HuH-7 (cell line): ENCODE measurements around the gene FNDC3A.
"Not testable (repeated sequence)": the region's sequence is repeated elsewhere in the genome, so short reads cannot be mapped to it uniquely, and the experiment has no call there.

ENCODE experiments used
- DNase-seq: peaks from one replicate; pipeline ENCODE4 v3.0.0; 2011; ENCODE audit warnings: low spot score

FNDC3A gene

DNA sequence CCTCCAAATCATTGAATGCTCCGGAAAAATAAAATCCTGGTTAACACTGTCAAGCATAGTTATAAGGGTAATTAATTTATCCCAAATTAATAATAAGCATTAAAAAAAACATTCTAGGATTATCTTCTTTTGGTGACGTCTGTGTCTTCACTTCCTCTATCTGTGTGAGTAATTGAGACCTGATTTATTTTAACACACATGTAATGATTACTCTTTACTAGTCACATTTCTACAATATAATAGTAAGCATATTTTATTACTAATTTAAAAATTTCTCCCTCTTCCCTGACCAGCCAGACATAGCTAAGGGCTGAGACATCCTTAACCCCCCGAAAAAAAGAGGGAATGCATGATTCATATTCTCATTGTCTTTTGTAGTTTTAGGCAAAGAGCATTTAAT lies 2.3 kb downstream of the FNDC3A start:
- no peak for DNase-seq

DNA sequence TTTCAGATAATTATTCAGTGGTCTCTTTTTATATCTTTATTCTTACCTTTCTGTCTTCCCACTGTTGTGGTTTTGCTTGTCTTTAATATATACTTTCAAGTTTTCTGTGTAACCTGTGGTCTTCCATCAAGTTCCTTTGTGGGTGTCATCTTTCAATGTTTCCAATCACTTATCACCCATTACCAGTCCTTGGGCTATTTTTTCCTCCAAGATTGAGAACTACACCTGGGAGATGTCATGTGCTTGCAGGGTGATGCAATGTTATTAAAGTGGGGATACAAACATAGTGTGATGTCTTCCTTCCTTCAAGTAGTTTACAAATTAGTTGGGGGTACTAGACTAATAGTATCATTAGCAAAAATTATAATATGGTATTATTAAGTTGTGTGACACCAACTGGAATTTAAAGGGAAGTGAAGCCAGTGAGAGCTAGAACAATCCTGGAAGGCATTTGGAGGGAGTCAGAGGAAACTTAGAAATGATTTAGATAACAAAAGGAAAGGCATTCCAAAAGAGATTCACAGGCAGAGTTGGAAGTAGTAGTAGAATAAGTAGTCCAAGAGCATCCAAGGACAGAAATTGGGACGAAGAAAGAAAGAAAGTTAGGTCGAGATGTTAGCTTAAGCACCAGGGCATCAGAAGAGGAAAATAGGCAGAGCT lies 3.4 kb downstream of the FNDC3A start:
- DNase-seq = no peak

DNA sequence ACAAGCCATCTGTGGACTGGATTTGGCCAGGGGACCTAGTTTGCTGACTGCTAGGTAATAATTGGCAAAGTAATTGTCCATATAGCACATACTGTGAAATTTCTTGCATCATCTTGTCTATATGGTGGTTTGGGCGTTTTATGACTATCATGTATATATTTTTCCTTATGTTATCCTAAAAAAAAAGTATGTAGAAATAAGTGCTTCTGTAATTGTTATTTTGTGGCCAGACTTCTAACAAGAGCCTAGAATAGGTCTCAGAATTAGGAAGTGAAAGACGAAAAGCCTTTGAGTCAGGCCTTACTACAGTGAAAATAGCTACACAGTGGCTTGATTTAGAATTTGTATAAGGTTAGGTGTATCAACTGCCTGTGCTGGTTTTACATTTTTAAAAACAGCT lies 4.2 kb downstream of the FNDC3A start:
- DNase-seq = no peak

DNA sequence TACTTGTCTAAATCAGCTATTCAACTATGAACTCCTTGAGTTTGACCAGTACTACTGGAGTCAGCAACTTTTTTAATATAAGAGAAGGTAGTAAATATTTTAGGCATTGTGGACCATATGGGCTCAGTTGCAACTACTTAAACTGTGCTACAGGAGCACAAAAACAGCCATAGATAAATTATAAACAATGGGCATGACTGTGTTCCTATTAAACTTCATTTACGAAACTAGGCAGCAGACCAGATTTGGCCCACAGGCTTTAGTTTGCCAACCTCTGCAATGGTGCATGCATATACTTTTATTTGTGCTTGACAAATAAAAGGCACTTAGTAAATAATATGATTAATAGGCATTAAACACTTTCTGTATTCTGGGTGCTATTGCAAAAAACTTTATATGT lies 7.6 kb downstream of the FNDC3A start:
- DNase-seq = no peak

DNA sequence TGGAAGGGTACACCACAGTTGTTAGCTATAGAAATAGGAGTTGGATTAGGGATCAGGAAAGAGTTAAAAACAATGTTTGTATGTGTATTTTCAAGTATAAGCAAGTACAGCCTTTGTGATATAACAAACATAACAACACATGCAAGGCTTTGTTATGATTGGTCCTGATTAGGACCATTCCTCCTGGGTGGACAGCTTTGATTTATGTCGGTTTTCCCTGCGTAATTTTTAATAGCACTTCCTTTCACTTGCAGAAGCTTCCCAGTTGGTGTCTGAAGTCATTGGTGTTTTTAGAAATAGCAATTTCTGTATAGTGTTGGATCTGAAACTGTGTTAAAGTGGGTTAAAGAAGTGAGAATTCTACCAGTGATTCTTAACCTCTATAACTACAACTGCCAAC lies 10.0 kb downstream of the FNDC3A start:
- no peak for DNase-seq

DNA sequence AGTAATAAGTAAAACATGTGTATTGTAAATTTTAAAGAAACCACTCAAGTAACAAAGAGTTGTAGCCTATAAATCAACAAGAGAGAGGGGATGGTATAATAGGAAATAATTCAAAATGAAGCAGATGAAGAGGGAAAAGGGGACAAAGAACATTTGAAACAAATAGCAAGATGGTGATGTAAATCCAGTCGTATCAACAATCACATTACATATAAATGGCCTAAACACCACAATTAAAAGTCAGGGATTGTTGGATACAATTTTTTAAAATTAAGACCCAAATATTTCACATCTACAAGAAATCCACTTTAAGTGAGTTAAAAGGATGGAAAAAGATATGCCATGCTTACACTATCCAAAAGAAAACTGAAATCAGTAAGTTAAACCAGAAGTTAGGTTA lies 15.2 kb downstream of the FNDC3A start:
- DNase-seq = no peak

DNA sequence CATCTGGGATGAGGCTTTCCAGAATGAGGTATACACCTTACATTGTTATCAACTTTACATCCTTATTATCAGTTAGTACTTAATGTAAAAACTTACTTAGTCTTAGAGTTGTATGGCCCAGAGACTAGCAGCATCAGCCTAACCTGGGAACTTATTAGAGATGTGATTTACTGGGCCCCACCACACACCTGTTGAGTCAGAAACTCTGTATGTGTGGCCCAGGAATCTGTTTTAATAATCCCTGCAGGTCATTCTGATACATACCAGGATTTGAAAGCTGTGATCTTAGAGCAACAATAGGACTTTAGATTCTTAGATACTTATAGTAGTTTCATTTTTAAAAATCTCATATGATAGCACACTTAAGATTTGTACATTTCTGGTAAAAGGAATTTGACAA lies 17.4 kb downstream of the FNDC3A start:
- no peak for DNase-seq

DNA sequence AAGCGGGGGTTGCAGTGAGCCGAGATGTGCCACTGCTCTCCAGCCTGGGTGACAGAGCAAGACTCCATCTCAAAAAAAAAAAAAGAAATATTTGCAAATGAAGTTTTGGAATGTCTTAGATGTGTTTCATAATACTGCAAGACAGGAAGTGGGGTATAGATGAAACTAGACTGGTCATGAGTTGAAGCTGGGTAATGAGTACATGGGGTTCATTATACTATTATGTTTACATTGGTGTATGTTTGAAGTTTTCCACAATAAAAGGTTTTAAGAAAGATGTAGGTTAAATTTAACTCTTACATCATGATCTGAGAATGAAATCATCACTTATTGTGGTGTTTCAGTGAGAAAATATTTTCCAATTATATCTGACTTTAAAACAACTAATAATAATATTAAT lies 19.0 kb downstream of the FNDC3A start:
- DNase-seq = no peak

DNA sequence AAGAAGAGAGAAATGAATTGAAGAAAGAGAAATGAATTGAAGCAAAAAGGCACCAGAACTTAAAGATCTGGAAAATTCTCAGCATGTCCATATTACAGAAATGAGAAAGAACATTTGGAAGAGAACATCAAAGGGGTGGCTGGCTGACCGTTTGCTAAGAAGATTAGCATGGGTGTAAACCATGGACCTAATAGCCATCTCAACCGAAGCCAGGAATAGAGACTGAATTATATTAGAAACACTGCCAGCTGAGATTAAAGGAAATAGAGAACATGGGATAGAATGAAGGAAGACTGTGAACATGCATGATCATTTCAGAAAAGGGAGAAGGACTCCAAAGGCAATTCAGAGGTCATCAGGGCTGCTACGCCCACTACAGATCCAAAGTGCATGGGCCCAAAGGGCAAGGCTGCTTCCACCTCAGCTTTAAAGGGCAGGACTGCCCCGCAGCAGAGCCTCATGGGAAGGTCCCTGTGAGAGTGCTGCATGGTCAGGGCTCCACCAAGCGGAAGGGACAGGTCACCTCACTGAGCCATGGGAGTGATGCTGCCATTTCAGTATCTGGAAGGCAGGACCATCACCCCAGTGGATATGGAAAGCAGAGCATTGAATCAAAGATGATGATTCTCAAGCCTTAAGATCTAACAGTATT lies 23.1 kb downstream of the FNDC3A start:
- DNase-seq = no peak

DNA sequence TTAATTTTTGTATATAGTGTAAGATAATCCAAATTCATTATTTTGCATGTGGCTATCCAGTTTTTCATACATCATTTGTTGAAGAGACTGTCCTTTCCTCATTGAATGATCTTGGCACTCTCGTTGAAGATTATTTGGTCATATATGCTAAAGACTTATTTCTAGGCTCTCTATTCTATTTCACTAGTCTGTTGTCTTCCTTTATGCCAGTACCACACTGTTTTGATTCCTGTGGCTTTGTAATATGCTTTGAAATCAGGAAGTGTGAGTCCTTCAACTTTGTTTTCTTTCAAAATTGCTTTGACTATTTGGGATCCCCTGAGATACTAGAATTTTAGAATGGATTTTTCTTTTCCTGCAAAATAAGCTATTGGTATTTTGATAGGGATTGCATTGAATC lies 24.5 kb downstream of the FNDC3A start:
- DNase-seq = no peak

DNA sequence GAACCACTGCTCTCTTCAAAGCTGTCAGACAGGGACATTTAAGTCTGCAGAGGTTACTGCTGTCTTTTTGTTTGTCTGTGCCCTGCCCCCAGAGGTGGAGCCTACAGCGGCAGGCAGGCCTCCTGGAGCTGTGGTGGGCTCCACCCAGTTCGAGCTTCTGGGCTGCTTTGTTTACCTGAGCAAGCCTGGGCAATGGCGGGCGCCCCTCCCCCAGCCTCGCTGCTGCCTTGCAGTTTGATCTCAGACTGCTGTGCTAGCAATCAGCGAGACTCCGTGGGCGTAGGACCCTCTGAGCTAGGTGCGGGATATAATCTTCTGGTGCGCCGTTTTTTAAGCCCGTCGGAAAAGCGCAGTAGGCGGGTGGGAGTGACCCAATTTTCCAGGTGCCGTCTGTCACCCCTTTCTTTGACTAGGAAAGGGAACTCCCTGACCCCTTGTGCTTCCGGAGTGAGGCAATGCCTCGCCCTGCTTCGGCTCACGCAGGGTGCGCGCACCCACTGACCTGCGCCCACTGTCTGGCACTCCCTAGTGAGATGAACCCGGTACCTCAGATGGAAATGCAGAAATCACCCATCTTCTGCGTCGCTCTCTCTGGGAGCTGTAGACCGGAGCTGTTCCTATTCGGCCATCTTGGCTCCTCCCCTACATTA lies 43.4 kb downstream of the FNDC3A start:
- not testable (repeated sequence) for DNase-seq

DNA sequence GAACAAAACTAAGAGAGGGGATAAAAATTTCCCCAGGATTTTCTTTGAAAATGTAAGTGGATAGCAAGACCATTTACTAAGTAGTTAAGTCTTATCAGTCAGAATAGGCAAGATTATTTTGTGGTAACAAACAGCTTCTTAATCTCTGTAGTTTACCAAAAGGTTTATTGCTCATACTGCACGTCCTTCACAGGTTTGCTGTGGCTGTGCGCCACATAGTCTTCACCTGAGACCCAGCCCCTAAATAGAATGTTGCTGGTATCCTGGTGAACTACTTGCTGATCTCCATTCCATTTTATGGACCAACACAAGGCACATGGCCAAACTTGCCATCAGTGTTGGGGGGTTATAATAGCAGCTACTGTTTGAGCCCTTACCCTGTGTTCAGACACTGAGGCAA lies 44.6 kb downstream of the FNDC3A start:
- DNase-seq = no peak

DNA sequence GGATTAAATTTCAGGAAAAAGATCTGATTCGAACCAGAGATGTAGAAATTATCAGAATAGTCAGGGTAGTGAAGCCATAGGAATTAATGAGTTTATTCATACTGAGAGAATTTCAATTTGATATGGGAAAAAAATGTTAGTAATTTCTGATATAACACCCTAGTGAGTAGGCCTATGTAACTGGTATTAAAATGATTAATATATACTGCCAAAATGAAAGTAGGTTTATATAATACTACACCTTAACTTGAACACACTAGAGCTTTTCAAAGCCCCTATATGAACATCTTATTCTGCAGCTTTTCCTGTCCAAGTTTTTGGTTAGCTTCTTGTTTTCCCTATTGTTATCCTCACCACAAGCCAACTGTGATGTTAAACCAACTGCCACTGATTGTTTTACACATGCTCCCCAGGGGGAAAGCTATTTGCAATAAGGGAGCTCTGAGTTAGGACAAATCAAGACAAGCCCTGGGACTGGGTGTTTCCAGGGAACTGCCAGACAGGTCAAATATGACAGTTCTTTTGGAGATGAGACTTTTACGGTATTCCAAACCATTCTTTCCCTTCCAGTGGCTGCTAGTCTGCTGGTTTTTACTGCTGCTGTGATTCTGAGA lies 45.3 kb downstream of the FNDC3A start:
- no peak for DNase-seq

DNA sequence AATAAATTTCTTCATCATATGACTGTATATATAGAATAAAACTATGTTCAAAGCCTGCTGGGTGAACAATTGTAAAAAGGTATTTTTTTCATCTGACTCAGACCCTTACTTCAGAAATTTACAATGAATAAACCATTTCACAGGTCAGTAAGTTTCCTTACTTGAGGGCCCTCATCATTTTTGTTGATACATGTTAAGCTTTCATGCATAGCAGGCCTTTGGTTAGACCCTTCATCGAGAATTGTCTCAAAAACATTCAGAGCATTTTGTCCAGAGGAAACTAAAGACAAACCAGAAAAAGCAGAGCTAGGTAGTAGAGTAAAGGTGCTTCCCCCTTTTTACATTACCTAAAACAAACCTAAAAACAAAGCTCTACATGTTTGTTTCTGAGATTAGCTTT lies 46.2 kb downstream of the FNDC3A start:
- no peak for DNase-seq

DNA sequence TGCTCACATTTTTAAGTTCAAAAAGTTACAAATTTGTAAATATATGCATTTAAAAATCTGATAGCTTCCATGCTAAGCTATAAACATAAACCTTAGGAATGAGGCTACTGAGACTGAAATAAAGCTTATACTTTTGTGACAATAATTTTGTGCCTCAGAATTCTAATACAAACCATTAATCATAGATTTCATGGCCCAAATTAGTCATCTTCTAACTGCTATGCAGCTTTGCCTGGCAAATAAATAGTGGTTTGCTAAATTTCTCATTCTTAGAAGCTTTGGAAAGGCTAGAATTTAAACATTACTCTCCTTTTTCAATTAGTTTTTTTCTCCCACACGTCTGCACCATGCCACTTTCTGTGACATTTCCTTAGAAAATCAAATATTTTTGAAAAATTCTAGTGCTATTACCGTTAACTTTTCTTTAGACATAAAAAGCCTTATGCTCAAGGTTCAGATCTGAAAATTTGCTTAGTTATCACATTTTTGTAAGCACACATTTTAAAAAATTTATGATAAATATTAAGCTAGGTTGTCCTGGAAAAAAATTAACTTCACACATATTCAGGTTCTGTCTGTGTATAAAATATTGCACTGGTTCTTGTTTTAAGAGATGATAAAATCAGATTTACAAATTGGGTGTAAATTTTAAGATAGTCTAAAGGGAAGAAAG lies 46.9 kb downstream of the FNDC3A start:
- no peak for DNase-seq

DNA sequence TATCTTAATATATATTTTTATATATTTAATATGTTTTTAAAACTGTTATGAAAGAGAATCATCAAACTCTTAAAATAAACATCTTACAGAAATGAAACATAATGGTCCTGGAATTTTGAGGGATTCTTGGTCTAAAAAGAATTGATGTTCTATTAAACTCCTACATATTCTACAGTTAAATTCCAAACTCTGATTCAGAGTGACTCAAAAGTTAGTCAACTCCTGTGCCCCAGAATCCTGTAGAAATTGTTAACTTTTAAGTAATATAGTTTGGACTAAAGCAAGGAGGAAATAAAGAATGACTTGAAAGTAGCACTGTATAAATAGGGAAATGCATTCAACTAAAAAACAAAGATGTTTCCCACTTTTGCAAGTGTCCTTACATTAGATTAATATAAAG lies 47.7 kb downstream of the FNDC3A start:
- DNase-seq = no peak

DNA sequence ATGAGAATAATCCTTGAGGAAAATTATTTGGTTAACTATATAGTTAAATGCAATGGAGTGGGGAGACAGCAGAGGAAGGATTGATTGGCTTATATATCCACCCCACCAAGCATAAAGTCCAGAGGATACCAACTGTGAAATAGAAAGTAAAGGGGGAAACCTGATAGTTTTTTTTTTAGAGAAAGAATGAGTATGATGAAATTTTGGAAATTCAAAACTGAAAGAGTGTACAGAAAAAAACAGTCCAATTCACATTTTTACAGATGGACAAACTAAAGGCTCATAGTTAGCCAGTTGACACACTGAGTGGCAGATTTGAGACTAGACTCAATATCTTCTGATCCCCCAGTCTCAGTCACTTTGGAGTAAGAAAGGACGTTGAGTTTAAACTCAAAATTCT lies 51.1 kb downstream of the FNDC3A start:
- DNase-seq = no peak

DNA sequence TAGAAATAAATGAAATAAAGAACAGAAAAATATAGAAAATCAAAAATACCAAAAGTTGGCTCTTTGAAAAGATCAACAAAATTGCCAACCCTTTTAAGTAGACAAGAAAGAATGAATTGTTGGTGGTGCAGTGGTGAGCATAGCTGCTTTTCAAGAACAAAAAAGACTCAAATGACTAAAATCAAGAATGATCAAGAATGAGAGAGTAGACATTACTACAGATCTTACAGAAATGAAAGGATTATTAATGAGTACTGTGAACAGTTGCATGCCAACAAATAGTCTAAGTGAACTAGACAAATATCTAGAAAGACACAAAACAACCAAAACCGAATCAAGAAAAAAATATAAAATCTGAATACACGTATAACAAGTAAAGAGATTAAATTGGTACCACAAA lies 53.9 kb downstream of the FNDC3A start:
- no peak for DNase-seq

DNA sequence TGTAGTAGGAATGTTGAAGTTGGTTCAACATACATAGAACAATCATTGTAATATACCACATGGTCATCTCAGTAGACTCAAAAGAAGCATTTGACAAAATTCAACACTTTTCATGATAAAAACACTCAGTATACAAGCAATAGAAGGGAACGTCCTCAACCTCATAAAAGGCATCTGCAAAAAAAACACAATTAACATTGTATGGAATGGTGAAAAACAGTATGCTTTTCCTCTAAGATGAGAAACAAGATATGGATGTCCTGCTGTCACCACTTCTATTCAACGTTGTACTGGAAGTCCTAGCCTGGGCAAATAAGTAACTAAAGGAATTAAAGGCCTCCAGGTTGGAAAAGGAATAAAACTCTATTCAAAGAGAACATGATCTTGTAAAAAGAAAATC lies 54.5 kb downstream of the FNDC3A start:
- no peak for DNase-seq

DNA sequence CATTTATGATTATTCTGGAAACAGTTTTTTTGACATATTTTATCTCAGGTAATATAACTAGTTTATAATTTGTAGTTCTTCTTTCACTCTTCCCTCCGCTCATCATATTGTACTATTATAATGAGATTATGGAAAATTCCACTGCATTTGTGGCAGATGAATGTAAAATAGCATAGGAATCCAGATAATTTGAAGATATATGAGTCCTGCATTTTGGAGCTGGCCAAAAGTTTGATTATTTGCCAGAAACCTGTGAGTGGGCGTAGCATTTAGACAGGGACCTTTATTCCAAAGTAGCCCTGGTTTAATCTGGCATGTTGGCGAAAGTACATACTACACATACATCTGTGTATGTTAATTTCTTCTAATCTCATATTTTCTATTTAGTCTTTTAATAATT lies 65.2 kb downstream of the FNDC3A start:
- DNase-seq = no peak

DNA sequence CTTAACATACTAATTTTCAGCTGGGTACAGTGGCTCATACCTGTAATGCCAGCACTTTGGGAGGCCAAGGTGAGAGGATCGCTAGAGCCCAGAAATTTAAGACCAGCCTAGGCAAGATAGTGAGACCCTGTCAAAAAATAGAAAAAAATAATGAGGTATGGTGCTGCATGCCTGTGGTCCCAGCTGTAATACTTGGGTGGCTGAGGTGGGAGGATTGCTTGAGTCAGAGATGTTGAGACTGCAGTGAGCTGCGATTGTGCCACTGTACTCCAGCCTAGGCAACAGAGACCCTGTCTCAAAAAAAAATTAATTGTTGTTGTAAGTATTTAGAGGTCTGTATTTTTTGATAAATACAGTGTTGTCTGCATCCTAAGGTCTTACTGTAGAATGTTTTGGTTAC lies 66.8 kb downstream of the FNDC3A start:
- DNase-seq = no peak

DNA sequence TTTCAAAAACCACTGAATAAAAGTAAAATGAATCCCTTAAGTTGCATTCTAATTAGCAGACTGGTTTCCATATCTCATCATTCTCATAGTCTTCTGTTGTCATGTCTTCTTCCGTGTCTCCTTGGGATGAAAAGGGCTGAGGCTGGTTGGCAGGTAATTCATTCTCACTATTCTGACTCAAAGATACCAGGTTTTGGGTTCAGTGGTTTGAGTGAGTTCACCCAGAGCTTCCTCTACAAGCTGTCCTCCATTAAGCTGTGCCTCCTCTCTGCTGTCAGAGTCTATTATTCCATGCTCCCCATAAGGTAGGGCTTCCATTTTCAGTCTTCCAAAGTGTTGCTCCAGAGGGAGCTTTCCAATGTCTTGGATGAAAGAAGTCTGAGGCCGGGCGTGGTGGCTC lies 68.3 kb downstream of the FNDC3A start:
- DNase-seq = no peak

DNA sequence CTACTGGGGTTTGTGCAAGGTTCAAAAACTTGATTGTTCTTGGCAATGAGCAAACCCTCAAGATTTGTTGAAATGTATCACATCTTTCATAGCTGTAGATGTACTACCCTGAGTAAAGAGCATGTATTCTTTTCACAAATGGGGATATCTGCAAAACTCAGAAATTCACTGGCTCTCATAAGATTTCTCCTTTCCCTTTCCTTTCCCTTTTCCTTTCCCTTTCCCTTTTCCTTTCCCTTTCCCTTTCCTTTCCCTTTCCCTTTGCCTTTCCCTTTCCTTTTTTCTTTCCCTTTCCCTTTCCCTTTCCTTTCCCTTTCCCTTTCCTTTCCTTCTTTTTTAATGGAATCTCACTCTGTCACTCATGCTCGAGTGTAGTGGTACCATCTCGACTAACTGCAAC lies 69.1 kb downstream of the FNDC3A start:
- DNase-seq = no peak
